GM18508 (cell line): ENCODE measurements around the gene NME1.
"Not testable (repeated sequence)": the region's sequence is repeated elsewhere in the genome, so short reads cannot be mapped to it uniquely, and the experiment has no call there.

Experiments used
- ATAC-seq: cut with Tn5 transposase; IDR thresholded peaks from one replicate; pipeline ENCODE4 v1.9.1; 2021; ENCODE audit warnings: moderate number of reproducible peaks; ENCODE audit not compliant: insufficient read depth, unreplicated experiment

Gene NME1

DNA sequence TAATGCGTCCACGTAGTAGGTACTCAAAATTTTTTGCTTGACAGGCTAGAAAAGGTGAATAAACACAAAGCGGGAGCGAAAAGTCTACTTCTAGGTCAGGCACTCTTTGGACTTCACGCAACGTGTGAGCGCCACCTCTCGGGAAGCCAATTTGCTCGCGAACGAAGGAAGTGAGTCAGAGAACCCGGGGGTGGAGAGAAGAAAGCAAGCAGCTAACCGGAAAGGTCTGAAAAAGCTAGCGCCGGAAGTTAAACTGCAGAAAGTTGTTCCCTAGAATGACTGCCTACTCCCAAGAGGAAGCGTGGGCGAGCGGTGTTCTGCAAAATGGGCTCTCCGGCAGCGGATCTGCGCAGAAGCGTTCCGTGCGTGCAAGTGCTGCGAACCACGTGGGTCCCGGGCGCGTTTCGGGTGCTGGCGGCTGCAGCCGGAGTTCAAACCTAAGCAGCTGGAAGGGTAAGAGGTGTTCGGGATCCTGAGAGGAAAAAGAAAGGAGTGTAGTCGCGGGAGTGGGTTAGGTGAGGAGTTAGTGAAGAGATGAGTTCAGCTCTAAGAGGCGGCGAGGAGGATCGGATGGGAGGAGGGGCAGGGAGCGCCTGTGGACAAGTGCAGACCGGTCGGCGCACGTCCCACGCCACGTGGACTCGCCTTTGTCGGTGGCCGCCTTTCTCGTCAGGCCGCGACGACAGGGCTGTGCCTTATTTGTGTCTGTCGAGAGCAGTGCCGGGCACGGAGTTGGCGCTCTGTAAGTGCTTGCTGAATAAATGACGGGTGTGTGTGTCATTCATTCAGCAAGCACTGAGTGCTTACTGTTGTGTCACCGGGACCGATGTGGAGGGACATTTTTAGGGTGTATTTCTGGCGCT is at the start of gene NME1:
NME1 (plus strand) TSS at position 350 of the 863 bp plus-strand sequence. CDS start 2,096 bp downstream, outside the sequence.
- ATAC-seq = peak; percentile 82

- ATAC-seq = no peak
Observed at GRCh38 chr17:51107778-51108177, 45.6 kb upstream of the NME1 start.

- ATAC-seq = not testable (repeated sequence)
Observed at GRCh38 chr17:51112303-51113222, 40.8 kb upstream of the NME1 start.

DNA sequence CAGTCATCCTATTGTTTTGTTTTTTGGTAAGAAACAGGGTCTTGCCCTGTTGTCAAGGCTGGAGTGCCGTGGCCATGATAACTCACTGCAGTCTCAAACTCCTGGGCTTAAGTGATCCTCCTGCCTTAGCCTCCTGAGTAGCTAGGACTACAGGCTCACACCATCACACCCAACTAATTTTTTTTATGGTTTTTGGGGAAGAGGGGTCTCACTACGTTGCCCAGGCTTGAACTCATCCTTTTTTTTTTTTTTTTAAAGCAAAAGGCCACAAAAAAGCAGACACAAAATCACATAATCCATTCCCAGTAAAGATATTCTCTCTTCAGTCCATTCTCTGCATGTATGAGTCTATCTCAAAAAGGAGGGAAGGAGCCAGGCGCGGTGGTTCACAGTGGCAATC is 38.2 kb upstream of the NME1 start:
- ATAC-seq = no peak

DNA sequence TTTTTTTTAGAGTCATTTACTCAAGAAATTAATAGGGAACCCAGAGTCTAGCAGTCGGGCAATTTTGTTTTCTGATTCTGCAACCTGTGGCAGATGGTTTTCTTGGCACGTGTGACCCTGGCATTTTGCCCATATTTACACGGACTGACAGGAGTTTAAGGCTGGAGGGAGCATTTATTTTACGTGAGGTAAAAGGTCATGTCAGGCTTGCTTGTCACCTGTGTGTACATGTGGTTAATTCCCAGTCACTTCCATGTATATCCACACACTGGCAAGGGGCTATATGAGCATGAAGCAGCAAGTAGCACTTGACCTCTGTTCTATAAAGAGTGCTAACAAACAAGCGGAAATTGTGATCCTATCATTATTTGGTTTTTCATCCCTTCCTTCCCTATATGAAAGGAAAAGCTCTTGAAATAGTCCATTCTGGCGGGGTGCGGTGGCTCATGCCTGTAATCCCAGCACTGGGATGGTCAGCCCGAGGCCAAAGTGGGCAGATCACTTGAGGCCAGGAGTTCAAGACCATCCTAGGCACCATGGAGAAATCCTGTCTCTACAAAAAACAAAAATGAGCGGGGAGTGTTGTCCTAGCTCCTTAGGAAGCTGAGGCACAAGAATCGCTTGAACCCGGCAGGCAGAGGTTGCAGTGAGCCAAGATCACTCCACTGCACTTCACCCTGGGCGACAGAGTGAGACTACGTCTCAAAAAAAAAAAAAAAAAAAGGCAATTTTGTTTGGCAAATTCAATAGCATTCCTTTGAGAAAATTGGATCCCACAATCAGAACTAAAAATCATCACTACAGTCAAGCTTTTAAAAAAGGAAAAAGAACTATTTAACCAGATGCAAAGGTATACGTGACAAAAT is 34.8 kb upstream of the NME1 start:
- ATAC-seq = no peak

DNA sequence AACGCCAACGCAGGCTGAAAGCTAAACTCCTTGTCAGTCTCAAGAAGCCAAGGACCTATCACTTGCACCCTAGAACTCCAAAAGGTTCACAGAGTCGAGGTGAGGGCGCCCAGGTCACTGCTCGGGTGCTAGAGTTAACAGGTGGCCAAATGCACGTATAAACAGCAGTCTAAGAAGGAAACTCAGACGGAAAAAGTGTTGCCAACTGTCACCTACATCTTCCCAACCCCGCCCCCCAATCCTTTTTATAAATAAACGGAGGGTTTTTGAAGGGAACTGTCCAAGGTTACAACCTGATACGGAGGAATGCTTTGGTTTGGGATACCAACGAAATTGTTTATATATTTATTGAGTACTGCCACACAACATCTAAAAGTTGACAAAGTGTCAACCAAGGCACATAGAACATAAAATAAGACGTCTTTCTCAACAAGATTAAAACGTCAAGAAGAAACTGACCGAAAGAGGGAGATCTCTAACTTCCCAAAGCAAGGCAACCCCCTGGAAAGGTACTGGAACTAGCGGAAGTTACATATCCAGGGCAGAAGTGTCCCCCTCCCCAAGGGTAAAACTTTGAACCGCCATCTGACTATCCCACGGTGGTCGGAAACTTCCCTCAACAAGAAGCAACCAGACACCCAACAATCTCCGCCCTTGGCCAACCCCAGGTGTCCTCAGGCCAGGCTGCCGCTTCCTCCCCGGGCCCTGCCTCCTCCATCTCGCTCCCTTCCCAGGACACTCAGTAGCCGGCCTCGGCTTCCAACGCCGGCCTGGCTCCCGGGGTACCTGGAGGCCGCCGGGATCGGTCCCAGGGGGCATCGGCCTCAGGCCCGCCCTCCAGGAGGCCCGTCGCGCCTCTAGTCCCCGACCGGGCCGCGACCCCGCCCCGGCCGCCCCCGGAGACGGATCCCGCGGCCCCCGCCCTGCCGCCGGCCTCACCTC is 33.7 kb upstream of the NME1 start:
- no peak for ATAC-seq

DNA sequence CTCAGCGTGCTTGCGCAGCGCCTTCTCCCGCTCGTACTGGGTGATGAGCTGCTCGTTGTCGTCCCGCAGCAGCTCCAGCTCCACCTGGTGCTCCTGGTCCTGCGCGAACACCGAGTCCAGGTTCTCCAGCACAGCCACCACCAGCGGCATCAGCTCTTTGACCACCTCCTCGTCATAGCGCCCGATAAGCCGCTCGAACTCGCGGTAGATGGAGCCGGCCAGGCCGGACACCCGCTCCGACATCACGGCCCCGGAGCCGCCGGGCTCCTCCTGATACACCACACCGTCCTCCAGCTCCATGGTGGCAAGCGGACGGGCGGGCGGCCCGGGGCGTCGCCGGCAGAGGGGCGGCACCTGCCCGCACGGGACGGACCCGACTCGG is 33.0 kb upstream of the NME1 start:
- no peak for ATAC-seq

- no peak for ATAC-seq
Observed at GRCh38 chr17:51120739-51121619, 32.4 kb upstream of the NME1 start, which contains the start of gene SPAG9. TSS of gene SPAG9 (minus strand) at chr17:51120868. CDS start at chr17:51120656, 212 bp downstream.

DNA sequence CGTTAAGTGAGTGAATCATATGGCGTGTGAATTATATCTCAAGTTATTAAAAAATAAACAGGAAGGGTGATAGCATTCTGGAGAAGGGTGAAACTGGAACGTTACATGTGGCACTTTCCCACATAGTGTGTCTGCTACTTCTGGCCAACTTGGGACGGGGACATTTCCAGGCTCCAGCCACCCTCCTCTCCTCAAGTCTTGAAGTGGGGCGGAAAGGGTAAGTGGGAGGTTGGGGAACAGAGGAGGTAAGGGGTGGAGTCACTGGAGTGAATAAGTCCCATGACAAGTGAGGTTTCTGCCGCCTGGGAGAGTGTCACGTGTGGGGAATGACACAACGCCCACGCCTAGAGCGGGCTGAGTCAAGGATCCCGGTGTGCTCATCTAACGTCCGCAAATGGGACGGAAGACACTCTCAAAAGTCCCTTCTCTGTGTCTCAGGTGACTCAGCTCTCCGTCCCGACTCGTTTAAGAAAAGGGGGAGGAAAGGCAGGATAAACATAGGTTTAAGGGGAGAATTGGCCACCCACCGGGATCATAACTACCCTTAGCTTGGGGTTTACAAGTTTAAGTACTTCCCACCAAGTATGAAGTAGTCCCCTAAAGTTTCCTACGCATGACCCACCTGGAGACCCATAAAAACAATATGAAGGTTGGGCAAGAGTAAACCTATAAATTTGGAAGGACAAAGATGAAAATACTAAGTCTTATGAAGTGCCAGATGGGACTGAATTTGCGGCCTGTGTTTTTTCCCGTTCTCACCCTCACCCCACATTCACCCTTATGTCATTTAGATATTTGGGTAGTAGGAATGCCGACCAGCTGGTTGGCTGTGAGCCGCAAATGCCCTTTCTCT is 31.5 kb upstream of the NME1 start:
- ATAC-seq = no peak

GRCh38 chr17:51122473-51123115 is 30.8 kb upstream of the NME1 start:
- not testable (repeated sequence) for ATAC-seq

DNA sequence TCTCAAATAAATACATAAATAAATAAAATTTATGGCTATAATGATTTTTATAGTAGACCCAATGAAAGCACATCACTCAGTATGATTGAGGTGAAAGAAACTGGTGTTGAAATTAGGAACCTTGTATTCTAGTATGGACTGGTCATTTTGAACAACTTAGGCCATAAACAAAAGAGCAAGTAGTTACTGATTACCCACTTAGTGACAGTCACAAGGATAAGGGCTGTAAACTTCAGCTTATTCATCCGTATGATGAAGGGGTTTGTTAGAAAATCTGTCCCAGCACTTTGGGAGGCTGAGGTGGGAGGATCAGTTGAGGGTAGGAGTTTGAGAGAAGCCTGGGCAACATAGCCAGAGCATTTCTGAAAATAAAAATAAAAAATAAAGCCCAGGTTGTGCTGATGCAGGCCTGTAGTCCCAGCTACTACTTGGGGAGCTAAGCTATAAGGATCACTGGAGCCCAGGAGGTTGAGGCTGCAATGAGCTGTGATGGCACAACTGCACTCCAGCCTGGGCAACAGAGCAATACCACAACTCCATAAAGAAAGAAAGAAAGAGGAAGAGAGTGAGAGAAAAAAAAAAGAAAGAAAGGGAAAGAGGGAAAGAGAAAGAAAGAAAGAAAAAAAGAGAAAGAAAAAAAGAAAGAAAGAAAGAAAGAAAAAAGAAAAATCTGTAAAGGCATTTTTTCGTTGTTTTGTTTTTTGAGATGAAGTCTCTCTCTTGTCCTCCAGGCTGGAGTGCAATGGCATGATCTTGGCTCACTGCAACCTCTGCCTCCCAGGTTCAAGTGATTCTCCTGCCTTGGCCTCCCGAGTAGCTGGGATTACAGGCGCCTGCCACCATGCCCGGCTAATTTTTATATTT is 28.5 kb upstream of the NME1 start:
- ATAC-seq = no peak

GRCh38 chr17:51128076-51128475 is 25.3 kb upstream of the NME1 start:
- no peak for ATAC-seq

- ATAC-seq = no peak
Observed at GRCh38 chr17:51132964-51133319, 20.4 kb upstream of the NME1 start.

GRCh38 chr17:51133365-51133764 is 20.0 kb upstream of the NME1 start:
- no peak for ATAC-seq

GRCh38 chr17:51135956-51136355 is 17.4 kb upstream of the NME1 start:
- no peak for ATAC-seq

- no peak for ATAC-seq
Observed at GRCh38 chr17:51142597-51142996, 10.8 kb upstream of the NME1 start.
